Jurkat, Clone E6-1 (cell line): ENCODE data around the gene ARHGAP26.
"Not testable (repeated sequence)": the region's sequence is repeated elsewhere in the genome, so short reads cannot be mapped to it uniquely, and the experiment has no call there.

Experiments used
- DNase-seq: peaks from one replicate; pipeline ENCODE4 v3.0.0-alpha.2; 2011; ENCODE audit warnings: low read depth, low spot score
- H3K4me3 ChIP-seq: 2 replicates; pipeline ENCODE4 v1.5.1; 2011; ENCODE audit warnings: mild to moderate bottlenecking, low read length, control low read depth, moderate library complexity

ARHGAP26 gene

GRCh38 chr5:143076377-143076776 lies 306.2 kb downstream of the ARHGAP26 start:
- H3K4me3 ChIP-seq: no peak overlapping the region
- DNase-seq: no peak

DNA sequence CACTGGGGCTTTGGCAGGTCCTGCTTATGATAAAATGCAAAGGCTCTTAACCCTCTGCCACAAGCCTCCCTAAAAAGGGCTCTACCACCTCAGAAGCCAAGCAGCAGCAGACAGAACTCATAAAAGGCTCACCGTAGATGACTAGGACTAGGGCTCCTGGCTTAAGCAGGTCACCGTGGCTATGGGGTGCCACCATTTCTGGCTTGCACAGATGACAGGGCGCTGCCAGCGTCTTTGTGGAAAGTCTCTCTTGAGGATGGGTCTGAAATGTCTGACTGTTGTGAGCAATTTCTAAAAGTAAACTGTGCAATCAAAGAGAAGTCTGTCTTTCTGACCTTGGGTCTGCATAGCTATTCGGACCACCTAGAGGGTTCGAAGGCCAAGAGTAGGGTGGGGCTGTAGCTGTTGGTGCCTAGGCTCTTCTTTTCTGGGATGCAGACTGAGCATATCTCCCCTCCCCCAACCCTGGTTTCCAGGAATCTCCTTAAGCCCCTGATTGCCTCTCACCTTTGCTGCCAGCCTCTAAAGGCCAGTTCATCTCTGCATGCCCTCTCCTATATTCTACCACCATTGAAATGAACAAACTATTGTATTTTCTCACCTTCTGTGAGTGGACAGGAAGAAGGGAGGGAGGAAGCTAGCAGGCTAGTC lies 307.4 kb downstream of the ARHGAP26 start:
- no peak overlapping the region for H3K4me3 ChIP-seq
- no peak for DNase-seq

- DNase-seq: no peak
- no peak overlapping the region for H3K4me3 ChIP-seq
These were observed 308.1 kb downstream of the ARHGAP26 start for GRCh38 chr5:143078313-143078712.

DNA sequence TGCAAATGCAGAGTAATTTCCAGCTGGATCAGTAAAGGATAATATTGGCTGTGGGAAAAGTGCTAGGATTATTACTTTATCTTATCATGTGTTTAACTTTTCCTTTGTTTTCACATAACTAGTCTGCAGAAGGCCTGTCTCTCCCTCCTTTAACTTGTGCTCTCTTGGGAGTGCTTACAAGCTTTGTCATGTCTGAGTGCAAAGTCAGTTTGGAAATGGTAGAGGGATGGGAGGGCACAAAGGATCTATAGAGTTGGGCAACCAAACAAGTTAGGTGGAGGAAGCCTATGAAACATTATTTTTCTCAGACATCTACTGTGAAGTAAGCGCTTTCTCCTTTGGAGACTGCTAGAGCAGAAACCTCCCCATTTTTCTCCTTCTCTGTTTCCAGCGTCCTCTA lies 308.8 kb downstream of the ARHGAP26 start:
- no peak for DNase-seq

GRCh38 chr5:143080407-143080806 lies 310.2 kb downstream of the ARHGAP26 start:
- H3K4me3 ChIP-seq: no peak overlapping the region
- DNase-seq: no peak

More for the DNA sequence above, 308.8 kb downstream of the ARHGAP26 start:
- H3K4me3 ChIP-seq: no peak overlapping the region

- no peak for DNase-seq
- H3K4me3 ChIP-seq: no peak overlapping the region
These were observed 310.8 kb downstream of the ARHGAP26 start for GRCh38 chr5:143080982-143081381.

DNA sequence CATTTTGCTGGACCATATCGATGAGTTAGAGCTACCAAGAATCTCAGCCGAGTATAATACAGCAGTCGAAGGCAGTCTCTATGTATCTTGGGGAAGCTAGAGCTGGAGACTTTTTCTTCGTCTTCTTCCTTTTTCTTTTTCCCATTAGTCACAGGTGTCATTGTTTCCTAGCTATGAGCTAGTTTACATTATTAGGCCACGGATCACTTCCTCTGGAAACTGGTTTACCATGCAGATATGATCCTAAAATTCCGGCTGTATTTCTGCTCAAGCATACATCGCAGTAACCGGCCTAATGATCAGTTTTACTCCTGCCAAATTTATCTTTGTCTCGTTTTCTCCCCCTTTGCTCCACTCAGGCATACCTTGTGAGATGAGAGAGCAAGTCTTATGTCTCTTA lies 312.8 kb downstream of the ARHGAP26 start:
- DNase-seq: no peak
- H3K4me3 ChIP-seq: no peak overlapping the region

DNA sequence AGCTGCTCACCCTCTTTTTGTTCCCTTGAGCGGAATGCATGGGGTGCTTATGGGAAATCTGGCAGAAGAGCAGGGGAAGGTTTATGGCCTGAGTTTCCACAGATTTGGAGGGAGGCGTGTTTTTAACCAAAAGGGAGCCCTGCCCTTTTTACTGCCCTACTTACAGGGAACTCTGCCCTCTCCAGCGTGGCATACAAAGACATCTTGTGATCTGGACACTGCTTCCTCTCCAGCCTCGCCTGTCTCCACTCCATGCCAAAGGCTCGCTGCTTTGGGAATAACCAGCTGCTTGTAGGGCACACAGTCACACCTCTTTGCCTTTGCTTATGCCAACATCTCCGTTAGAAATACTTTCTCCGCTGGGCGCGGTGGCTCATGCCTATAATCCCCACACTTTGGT lies 314.2 kb downstream of the ARHGAP26 start:
- no peak overlapping the region for H3K4me3 ChIP-seq

DNA sequence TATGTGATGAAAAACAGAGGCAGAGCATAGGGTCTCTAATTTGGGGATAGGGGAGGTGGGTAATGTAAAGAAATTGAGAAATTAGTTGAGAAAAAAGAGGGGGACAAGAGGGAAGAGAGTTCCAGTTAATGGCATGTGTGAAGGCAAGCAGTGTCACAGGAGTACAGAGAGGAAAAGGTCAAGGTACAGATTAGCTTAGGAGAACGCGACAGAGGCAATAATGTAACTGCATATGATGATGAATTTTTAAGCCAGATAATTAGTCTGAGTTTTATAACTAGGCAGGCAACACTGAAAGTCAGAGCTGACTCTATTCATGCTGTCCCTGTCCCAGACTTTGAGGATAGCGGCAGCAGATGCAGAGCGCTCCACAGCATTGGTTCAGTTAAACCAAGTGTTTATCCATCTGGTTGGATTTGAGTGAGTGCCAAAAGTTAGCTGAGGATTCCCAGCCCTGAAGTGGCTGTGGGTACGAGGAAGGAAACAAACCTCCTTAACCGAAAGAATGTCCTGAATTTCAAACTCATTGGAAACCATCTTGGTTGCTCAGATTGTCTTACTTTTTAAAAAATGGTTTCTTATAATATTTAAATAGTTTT lies 315.2 kb downstream of the ARHGAP26 start:
- no peak for DNase-seq
- no peak overlapping the region for H3K4me3 ChIP-seq

More for the DNA sequence above, 314.2 kb downstream of the ARHGAP26 start:
- no peak for DNase-seq

DNA sequence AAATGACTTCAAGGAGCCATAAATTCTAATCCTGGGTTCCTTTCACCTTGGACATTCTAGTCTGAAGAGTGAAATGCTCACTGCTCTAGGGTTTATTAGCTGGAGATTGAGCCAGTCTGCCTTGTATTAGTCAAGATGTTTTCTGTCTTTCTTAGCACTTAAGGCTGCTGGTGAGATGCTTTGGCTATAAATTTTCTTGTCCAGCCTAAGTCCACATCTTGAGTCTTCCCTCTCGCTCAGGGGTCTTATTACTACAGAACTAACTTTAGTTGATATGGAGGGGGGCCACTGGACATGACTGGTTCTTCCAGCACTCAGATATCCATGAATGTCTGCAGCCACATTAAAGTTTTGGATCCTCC lies 316.4 kb downstream of the ARHGAP26 start:
- DNase-seq: no peak
- no peak overlapping the region for H3K4me3 ChIP-seq

GRCh38 chr5:143086908-143087637 lies 316.9 kb downstream of the ARHGAP26 start:
- no peak for DNase-seq

GRCh38 chr5:143088702-143089101 lies 318.5 kb downstream of the ARHGAP26 start:
- not testable (repeated sequence) for H3K4me3 ChIP-seq, DNase-seq

More at GRCh38 chr5:143086908-143087637, 316.9 kb downstream of the ARHGAP26 start:
- H3K4me3 ChIP-seq: no peak overlapping the region

GRCh38 chr5:143090044-143090443 lies 319.9 kb downstream of the ARHGAP26 start:
- not testable (repeated sequence) for H3K4me3 ChIP-seq, DNase-seq

- not testable (repeated sequence) for DNase-seq, H3K4me3 ChIP-seq
These were observed 322.7 kb downstream of the ARHGAP26 start for GRCh38 chr5:143092711-143093451.

DNA sequence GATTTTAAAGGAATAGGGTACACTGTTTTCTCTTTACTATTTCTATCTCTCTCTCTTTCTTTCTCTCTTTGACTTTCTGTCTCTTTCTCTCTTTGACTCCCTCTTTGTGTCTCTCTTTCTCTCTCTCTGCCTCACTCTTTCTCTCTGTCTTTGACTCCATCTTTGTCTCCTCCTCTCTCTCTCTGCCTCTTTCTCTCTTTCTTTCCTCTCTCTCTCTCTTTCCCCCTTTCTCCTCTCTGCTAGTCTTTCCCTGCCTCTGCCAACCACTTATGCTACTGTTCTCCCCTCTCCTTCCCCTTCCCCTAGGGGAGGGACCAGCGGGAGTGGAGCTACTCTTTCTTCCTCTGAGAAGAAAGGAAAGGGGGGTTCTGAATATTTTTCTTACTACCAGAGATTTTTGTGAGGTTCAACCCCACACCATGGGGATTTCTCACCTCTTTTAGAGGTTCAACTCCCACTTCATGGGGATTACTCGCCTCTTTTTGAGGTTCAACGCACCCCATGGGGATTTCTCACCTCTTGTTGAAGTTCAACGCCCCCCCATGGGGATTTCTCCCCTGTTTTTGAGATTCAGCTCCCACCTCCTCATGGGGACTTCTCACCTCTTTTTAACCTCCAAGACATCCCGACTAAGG lies 323.4 kb downstream of the ARHGAP26 start:
- no peak for DNase-seq
- H3K4me3 ChIP-seq: no peak overlapping the region

GRCh38 chr5:143094087-143094521 lies 323.9 kb downstream of the ARHGAP26 start:
- DNase-seq: no peak
- no peak overlapping the region for H3K4me3 ChIP-seq

DNA sequence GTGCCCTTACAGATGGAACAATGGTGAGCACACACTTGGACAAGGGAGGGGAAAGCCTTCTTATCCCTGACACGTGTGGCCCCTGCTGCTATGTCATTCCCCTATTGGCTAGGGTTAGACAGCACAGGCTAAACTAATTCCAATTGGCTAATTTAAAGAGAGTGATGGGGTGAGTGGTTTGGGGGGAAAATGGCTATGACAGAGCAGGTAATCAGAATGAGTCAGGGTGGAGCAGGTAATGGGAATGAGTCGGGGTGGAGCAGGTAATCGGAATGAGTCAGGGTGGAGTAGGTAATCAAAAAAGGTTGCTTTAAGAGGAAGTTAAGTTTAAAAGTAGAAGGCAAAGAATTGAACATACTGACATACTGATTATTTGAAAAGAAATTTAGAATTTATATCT lies 324.4 kb downstream of the ARHGAP26 start:
- not testable (repeated sequence) for H3K4me3 ChIP-seq, DNase-seq

GRCh38 chr5:143101121-143101520 lies 330.9 kb downstream of the ARHGAP26 start:
- H3K4me3 ChIP-seq: no peak overlapping the region
- DNase-seq: no peak

- no peak overlapping the region for H3K4me3 ChIP-seq
- no peak for DNase-seq
These were observed 331.7 kb downstream of the ARHGAP26 start for GRCh38 chr5:143101725-143102386.
